ENCODE data around the gene LDLRAP1.
A peak's percentile ranks its signal among the peaks of the same experiment; 100 is the strongest.

Gene LDLRAP1

GRCh38 chr1:25607123-25607522, 63.7 kb downstream of the LDLRAP1 start:
- DNase-seq (ENCODE audit: low read depth, low spot score) = no peak

GRCh38 chr1:25608488-25609178, 65.2 kb downstream of the LDLRAP1 start:
- DNase-seq (ENCODE audit: low read depth, low spot score) = no peak

GRCh38 chr1:25609921-25610320, 66.5 kb downstream of the LDLRAP1 start:
- DNase-seq (ENCODE audit: low read depth, low spot score) = no peak

- DNase-seq (ENCODE audit: low read depth, low spot score) = no peak
These were observed 67.6 kb downstream of the LDLRAP1 start for GRCh38 chr1:25610822-25611630.

- no peak for DNase-seq (ENCODE audit: low read depth, low spot score)
These were observed 68.4 kb downstream of the LDLRAP1 start for GRCh38 chr1:25611843-25612242.

GRCh38 chr1:25612421-25612820, 69.0 kb downstream of the LDLRAP1 start:
- no peak for DNase-seq (ENCODE audit: low read depth, low spot score)

GRCh38 chr1:25613091-25613490, 69.7 kb downstream of the LDLRAP1 start:
- DNase-seq (ENCODE audit: low read depth, low spot score) = no peak

- no peak for DNase-seq (ENCODE audit: low read depth, low spot score)
These were observed 71.2 kb downstream of the LDLRAP1 start for GRCh38 chr1:25614501-25615171.

GRCh38 chr1:25615172-25615541, 71.8 kb downstream of the LDLRAP1 start:
- DNase-seq (ENCODE audit: low read depth, low spot score) = no peak

GRCh38 chr1:25615563-25616094, 72.2 kb downstream of the LDLRAP1 start:
- DNase-seq (ENCODE audit: low read depth, low spot score) = no peak

GRCh38 chr1:25616095-25616986, 72.9 kb downstream of the LDLRAP1 start, which contains the start of gene MAN1C1:
Gene MAN1C1, plus strand, starts transcription at chr1:25616791. Its CDS starts 1,007 bp downstream, at chr1:25617798.
- peak; percentile 45 for DNase-seq (ENCODE audit: low read depth, low spot score)

GRCh38 chr1:25616987-25617624, 73.7 kb downstream of the LDLRAP1 start:
- DNase-seq (ENCODE audit: low read depth, low spot score) = no peak

- DNase-seq (ENCODE audit: low read depth, low spot score) = no peak
These were observed 74.4 kb downstream of the LDLRAP1 start for GRCh38 chr1:25617625-25618432.

- DNase-seq (ENCODE audit: low read depth, low spot score) = no peak
These were observed 75.0 kb downstream of the LDLRAP1 start for GRCh38 chr1:25618433-25618808.
